SU-DHL-6 (cell line): Measurements from ENCODE around the gene RAET1G.

Experiments used
- CTCF ChIP-seq: fragments of 200-600 bp; sonication (generic); IDR thresholded peaks from one replicate; pipeline ENCODE4 v1.5.1; 2017; ENCODE audit warnings: antibody characterized with exemption, mild to moderate bottlenecking, low read length, moderate library complexity; ENCODE audit not compliant: insufficient read depth, poor library complexity, severe bottlenecking
- EZH2phosphoT487 ChIP-seq: fragments of 200-600 bp; sonication (generic), shearing (Covaris generic); conservative IDR thresholded peaks from 2 replicates; pipeline ENCODE4 v1.6.1; 2018; ENCODE audit warnings: mild to moderate bottlenecking, antibody characterized with exemption, low read length, moderate library complexity, mixed read lengths

- TF ChIP-seq CTCF, result no peak
- no peak for TF ChIP-seq EZH2phosphoT487
Observed at GRCh38 chr6:149936743-149937142, 13.8 kb upstream of the RAET1G start.
